GM12873 (cell line): ENCODE data around the gene FCHSD1.

Source experiments
- CTCF ChIP-seq: IDR thresholded peaks from 2 replicates; pipeline ENCODE4 v1.5.1; 2012; ENCODE audit warnings: low read depth, mild to moderate bottlenecking, moderate library complexity, low read length, control low read depth; ENCODE audit not compliant: insufficient read depth; ENCODE audit errors: missing control alignments

The FCHSD1 gene

DNA sequence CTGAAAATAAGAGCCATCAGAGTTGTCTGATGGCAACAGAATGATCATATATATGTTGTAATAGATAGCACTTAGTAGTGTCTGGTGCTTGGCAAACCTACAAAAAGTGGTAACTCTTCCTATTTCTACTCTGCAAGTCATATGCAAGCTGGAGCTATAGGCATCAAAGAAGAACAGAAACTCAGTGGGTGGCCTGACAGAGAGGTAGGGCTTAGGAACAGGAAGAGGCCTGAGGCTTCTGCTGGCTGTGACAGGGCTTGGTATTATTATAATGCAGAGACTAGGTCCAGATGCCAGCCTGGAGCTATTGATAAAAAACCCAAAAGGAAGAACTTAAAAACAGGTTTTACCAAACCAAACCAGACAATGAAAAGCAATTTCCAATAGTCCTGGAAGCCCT is 28.0 kb downstream of the FCHSD1 start:
- no peak for TF ChIP-seq CTCF

- TF ChIP-seq CTCF: peak; percentile 97
Observed at GRCh38 chr5:141618804-141619554, 32.2 kb downstream of the FCHSD1 start, which contains the start of gene DIAPH1. Gene DIAPH1 (minus strand): TSS chr5:141619000. CDS start chr5:141618914, 86 bp downstream.

DNA sequence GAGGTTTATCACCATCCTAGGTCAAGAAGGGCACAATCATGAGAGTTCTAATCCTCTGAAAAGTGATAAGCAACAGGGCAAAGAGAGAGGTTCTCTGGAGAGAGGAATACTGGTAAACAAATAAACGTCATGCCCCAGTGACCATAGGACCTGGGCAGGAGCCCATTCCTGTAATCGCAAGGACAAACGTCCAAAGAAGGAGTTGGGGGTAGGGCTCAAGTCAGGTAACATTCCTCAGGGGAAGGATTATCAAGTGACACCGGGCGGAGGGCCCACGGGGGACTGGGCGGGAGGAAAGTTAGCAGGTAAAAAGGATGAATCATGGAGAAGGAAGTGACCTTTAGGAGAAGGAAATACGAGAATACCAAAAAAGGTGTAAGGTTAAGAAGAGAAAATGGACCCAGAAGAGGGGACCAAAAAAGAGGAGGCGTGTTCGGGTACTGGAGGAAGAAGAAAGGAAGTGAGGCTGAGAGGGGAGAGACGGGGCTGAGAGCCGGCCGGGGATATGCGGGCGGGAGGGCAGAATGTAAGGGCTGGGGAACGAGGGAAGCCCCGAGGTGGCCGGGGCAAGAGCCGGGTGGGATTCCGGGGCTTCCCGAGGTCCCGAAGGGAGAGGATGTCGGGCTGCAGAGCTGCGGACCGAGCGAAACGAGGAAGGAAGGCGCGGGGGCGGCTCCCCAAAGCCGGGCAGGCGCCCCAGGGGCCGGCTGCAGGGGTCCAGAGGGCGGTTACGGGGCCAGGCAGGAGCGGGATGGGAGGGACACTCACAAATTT is 33.0 kb downstream of the FCHSD1 start:
- TF ChIP-seq CTCF: no peak

GRCh38 chr5:141617682-141618029 is 33.6 kb downstream of the FCHSD1 start:
- no peak for TF ChIP-seq CTCF

GRCh38 chr5:141617128-141617527 is 34.1 kb downstream of the FCHSD1 start:
- no peak for TF ChIP-seq CTCF

- TF ChIP-seq CTCF: no peak
Observed at GRCh38 chr5:141615991-141616720, 35.1 kb downstream of the FCHSD1 start.

DNA sequence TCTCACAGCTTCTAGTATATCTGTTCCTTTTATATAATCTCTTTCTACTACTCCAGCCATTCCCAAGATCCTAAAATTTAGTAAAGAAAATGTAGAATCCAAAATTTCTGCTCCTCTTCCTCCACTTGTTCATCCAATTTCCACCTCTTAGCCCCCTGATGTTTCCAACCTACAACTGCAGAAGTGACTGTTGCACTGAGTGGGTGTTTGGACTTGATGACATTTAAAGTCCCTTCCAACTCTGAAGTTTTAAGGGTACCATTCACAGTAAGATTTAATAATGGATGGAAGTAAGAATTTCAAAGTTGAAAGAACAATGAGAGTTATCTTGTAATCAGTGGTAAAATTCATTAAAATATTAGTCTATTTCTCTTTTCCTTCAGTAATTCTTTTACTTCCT is 37.9 kb downstream of the FCHSD1 start:
- TF ChIP-seq CTCF: no peak
